NB4 (cell line): Measurements from ENCODE around the gene SRGAP3.

Experiments used
- POLR2A ChIP-seq: IDR thresholded peaks from 2 replicates; pipeline ENCODE4 v1.6.1; 2011; ENCODE audit warnings: mild to moderate bottlenecking; ENCODE audit not compliant: insufficient read length; ENCODE audit errors: extremely low read depth
- TF ChIP-seq, protein P1 (sequence below): IDR thresholded peaks from one replicate; pipeline ENCODE4 v1.5.1; 2012; ENCODE audit warnings: low read depth, low read length

DNA sequence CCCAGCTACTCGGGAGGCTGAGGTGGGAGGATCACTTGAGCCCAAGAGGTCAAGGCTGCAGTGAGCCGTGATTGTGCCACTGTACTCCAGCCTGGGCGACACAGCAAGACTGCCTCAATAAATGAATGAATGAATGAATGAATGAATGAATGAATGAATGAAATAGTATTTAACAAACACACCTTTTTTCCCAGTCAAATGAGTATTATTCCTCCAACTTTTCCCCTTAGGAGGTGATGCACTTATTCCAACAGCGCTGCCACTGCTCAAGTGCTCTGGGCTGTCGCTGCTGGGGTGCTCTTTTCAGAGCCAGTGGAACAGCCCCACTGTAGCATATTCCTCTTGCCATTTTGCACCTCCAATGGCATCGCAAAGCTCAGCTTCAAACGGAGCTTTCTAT, 219.4 kb downstream of the SRGAP3 start:
- no peak for TF ChIP-seq POLR2A
- TF ChIP-seq, protein P1, sequence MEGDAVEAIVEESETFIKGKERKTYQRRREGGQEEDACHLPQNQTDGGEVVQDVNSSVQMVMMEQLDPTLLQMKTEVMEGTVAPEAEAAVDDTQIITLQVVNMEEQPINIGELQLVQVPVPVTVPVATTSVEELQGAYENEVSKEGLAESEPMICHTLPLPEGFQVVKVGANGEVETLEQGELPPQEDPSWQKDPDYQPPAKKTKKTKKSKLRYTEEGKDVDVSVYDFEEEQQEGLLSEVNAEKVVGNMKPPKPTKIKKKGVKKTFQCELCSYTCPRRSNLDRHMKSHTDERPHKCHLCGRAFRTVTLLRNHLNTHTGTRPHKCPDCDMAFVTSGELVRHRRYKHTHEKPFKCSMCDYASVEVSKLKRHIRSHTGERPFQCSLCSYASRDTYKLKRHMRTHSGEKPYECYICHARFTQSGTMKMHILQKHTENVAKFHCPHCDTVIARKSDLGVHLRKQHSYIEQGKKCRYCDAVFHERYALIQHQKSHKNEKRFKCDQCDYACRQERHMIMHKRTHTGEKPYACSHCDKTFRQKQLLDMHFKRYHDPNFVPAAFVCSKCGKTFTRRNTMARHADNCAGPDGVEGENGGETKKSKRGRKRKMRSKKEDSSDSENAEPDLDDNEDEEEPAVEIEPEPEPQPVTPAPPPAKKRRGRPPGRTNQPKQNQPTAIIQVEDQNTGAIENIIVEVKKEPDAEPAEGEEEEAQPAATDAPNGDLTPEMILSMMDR, result no peak
